ENCODE data around the gene RABL2A.
"Not testable (repeated sequence)": the region's sequence is repeated elsewhere in the genome, so short reads cannot be mapped to it uniquely, and the experiment has no call there.

Gene RABL2A

GRCh38 chr2:113626616-113627330, at the start of gene RABL2A:
RABL2A (plus strand) TSS chr2:113627266; CDS start chr2:113628607, 1,341 bp downstream.
- not testable (repeated sequence) for DNase-seq

GRCh38 chr2:113578508-113578907, 48.6 kb upstream of the RABL2A start:
- DNase-seq = not testable (repeated sequence)

- not testable (repeated sequence) for DNase-seq
These were observed 44.6 kb upstream of the RABL2A start for GRCh38 chr2:113582473-113582872.

- DNase-seq = not testable (repeated sequence)
These were observed 43.4 kb upstream of the RABL2A start for GRCh38 chr2:113583521-113584225.

GRCh38 chr2:113584311-113585092, 42.6 kb upstream of the RABL2A start:
- not testable (repeated sequence) for DNase-seq

- DNase-seq = not testable (repeated sequence)
These were observed 39.9 kb upstream of the RABL2A start for GRCh38 chr2:113587201-113587600.

DNA sequence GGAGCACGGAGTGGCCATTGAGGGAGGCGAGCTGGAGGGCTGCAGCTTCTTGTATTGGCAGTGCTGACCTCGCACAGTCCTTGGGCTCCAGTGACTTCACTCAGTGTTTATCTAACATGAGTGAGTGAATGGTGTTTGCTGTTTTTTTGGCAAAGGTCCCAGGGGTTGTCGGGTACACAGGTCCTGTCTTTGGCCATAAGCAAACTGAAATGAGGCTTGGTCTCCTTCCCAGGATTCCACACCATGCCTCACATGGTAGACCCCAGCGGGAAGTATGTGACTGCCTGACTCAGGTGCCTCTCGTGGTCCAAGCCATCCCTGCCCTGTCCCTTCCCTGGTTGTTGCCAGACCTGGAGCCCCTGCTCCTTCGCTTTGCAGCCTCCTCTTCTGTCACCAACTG, 37.5 kb upstream of the RABL2A start:
- not testable (repeated sequence) for DNase-seq

- DNase-seq = not testable (repeated sequence)
These were observed 35.1 kb upstream of the RABL2A start for GRCh38 chr2:113591926-113592325.

GRCh38 chr2:113593280-113593679, 33.8 kb upstream of the RABL2A start:
- not testable (repeated sequence) for DNase-seq

GRCh38 chr2:113595725-113596124, 31.3 kb upstream of the RABL2A start:
- not testable (repeated sequence) for DNase-seq

GRCh38 chr2:113597164-113597563, 29.9 kb upstream of the RABL2A start:
- DNase-seq = not testable (repeated sequence)

GRCh38 chr2:113597572-113597971, 29.5 kb upstream of the RABL2A start:
- not testable (repeated sequence) for DNase-seq

DNA sequence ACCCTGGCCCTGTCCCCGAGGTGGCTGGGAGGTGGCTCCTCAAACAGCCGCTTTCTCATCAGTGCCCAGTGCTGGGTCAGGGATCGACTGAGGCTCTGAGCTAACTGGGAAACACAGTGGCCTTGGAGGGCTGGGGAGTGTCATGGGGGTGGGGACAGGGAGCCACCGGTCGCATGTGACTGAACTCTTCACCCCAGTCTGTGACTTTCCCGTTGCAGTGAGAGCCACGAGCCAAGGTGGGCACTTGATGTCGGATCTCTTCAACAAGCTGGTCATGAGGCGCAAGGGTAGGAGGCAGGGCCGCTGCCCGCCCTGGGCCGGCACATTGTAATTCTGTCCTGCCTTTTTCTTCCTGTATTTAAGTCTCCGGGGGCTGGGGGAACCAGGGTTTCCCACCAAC, 28.9 kb upstream of the RABL2A start:
- not testable (repeated sequence) for DNase-seq

DNA sequence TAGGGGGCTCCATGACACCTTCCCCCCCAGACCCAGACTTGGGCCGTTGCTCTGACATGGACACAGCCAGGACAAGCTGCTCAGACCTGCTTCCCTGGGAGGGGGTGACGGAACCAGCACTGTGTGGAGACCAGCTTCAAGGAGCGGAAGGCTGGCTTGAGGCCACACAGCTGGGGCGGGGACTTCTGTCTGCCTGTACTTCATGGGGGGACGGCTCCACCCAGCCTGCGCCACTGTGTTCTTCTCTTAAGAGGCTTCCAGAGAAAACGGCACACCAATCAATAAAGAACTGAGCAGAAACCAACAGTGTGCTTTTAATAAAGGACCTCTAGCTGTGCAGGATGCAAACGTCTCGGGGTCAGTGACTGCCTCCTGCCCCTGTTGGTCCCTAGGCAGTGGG, 28.3 kb upstream of the RABL2A start:
- DNase-seq = not testable (repeated sequence)

GRCh38 chr2:113599208-113599607, 27.9 kb upstream of the RABL2A start:
- not testable (repeated sequence) for DNase-seq

GRCh38 chr2:113602040-113602769, 24.9 kb upstream of the RABL2A start:
- not testable (repeated sequence) for DNase-seq

- DNase-seq = no peak
These were observed 24.1 kb upstream of the RABL2A start for GRCh38 chr2:113602869-113603466.

DNA sequence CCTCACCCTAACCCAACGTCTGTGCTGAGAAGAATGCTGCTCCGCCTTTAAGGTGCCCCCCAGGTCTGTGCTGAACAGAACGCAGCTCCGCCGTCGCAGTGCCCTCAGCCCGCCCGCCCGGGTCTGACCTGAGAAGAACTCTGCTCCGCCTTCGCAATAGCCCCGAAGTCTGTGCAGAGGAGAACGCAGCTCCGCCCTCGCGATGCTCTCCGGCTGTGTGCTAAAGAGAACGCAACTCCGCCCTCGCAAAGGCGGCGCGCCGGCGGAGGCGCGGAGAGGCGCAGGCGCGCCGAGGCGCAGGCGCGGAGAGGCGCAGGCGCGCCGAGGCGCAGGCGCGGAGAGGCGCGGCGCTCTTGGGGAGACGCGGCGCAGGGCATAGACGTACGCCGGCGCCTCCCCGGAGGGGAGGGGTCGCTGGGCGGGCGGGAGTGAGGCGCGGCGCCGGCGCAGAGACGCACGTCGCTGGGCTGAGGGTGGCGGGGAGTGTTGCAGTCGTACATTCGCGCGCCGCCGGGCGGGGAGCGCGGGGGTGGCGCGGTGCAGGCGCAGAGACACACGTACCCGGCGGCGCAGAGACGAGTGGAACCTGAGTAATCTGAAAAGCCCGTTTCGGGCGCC, 23.5 kb upstream of the RABL2A start:
- DNase-seq = not testable (repeated sequence)

GRCh38 chr2:113604085-113604477, 23.0 kb upstream of the RABL2A start:
- DNase-seq = not testable (repeated sequence)

DNA sequence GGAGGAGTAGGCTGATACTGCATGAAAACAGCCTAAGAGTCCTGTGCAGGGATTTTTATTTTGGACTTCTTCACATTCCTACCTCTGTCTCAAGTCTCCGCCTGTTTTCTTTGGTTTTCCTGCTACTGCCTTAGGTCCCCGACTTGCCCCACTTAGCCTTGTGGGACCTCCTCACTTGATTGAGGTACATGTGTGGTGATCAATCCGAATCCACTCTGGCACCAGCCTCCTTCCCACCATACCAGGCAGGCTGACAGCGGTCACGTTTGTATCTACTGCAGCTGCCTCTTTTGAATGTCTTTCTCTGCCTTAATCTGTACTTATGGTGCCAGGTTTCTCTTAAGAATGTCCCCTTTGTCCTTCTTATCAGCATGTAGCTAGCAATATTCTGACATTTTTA, 22.4 kb upstream of the RABL2A start:
- DNase-seq = not testable (repeated sequence)

- DNase-seq = not testable (repeated sequence)
These were observed 21.0 kb upstream of the RABL2A start for GRCh38 chr2:113606036-113606435.

GRCh38 chr2:113609822-113610221, 17.2 kb upstream of the RABL2A start:
- not testable (repeated sequence) for DNase-seq
